Right lobe of liver (tissue), 6 donors: ENCODE results near the gene MYO7B. TPM values are rescaled to one million over a fixed set of nuclear protein-coding genes. Genes with fewer than 3 reads are reported as not detected.

Source experiments
- ATAC-seq, 4 donors: fragments of 200-7000 bp; cut with Tn5 transposase; one replicate each; pipeline ENCODE4 v1.9.1; 2020; ENCODE audit warnings: mild to moderate bottlenecking in 4 of 4, moderate library complexity in 4 of 4
- DNase-seq, 3 donors: peaks; one replicate each; pipeline ENCODE4 v3.0.0-alpha.2; 2020
- H3K27ac ChIP-seq, 3 donors: fragments of 200-600 bp; one replicate each; pipeline ENCODE4 v1.8.0; 2022
- H3K27me3 ChIP-seq, 2 donors: fragments of 200-600 bp; one replicate each; pipeline ENCODE4 v1.8.0; 2022
- H3K36me3 ChIP-seq, 4 donors: fragments of 200-600 bp; sonication (generic) in 1 of 4; one replicate each; pipeline versions ENCODE4 v1.5.1 to v1.8.0; 2017 to 2022; ENCODE audit warnings: control low read depth in 1 of 4
- H3K4me1 ChIP-seq, 4 donors: fragments of 200-600 bp; sonication (generic) in 1 of 4; one replicate each; pipeline versions ENCODE4 v1.5.1 to v1.8.0; 2017 to 2022; ENCODE audit warnings: control low read depth in 1 of 4
- H3K4me3 ChIP-seq, 3 donors: fragments of 200-600 bp; one replicate each; pipeline ENCODE4 v1.8.0; 2022
- H3K9me3 ChIP-seq, 4 donors: fragments of 200-600 bp; sonication (generic) in 1 of 4; one replicate each; pipeline versions ENCODE4 v1.5.1 to v1.8.0; 2017 to 2022; ENCODE audit warnings: control low read depth in 1 of 4
- CTCF ChIP-seq, 4 donors: fragments of 200-600 bp in 3 of 4; fragments of 450-650 bp in 1 of 4; IDR thresholded peaks; one replicate each; pipeline versions ENCODE4 v1.5.1 to v1.8.0; 2016 to 2022; ENCODE audit warnings: antibody characterized with exemption in 4 of 4, mild to moderate bottlenecking in 2 of 4
- POLR2A ChIP-seq: fragments of 450-650 bp; IDR thresholded peaks from one replicate; pipeline ENCODE4 v1.6.1; 2017; ENCODE audit warnings: antibody characterized with exemption, mild to moderate bottlenecking
- WGBS: methylation state at CpG from one replicate; pipeline ENCODE4 v1.1.6; 2018; ENCODE audit warnings: low coverage, low lambda C conversion rate; ENCODE audit not compliant: insufficient coverage; ENCODE audit errors: missing lambda C conversion rate; 5-methylcytosine and 5-hydroxymethylcytosine counted together
- intact Hi-C, 2 donors: fragments of 100-400 bp; cut with DNase I; formaldehyde crosslinking; loops; one replicate each; pipeline versions ENCODE4 v1.11.2 to v1.14.1; 2022
- total RNA-seq, 6 experiments: library from RNA; depleted of rRNA in 2 of 6; stranded (reverse); fragments of >200 nt in 2 of 6; fragmentation: NEBNext Ultra II Directional in 3 of 6; extraction: Animal tissue kit (Norgen Biotek cat#: 25700) in 3 of 6; gene quantifications; one replicate each; pipeline versions ENCODE4 v1.1.0 to v1.2.4, GENCODE V29; 2016 to 2023
- donor health status: DM: no; HTN: yes; CAD: no.
- donor health status: DM: no; HTN: no; CAD: no.
- donor health status: DM: no; HTN: no; CAD: no.
- donor health status: DM: no; HTN: yes; CAD: no.
- donor health status: DM: no; HTN: yes; CAD: no.

The MYO7B gene
- total RNA-seq, 6 experiments from 2014 or later: 0.21 to 2.7 (median 0.37) TPM; not detected in 1

- H3K4me1 ChIP-seq: peaks cover 0 to 6% (median 0%) of the 10 kb centered on the region in 4 donors
- peak overlapping the region; percentile 34 to 70 (median 47) for H3K27ac ChIP-seq
- H3K36me3 ChIP-seq: no peaks in the 10 kb centered on the region
- H3K4me3 ChIP-seq: peak overlapping the region; percentile 69 to 79 (median 70)
- no peak for TF ChIP-seq POLR2A
- TF ChIP-seq CTCF (IDR thresholded peaks at IDR 0.05): no peak
- DNase-seq (peak in 1 of 3 donors; percentile 42), ATAC-seq (peak; percentile 51 to 59 (median 56))
- no peaks in the 10 kb centered on the region for H3K9me3 ChIP-seq
- 9% methylated on average over 22 of the region's 72 CpGs for WGBS
- intact Hi-C loops: no loop called here
- H3K27me3 ChIP-seq: no peaks in the 10 kb centered on the region
Observed at GRCh38 chr2:127674241-127675209, 139.0 kb downstream of the MYO7B start.

- H3K27me3 ChIP-seq: no peaks in the 10 kb centered on the region
- peak in 1 of 3 donors; percentile 71 for DNase-seq
- peak; percentile 82 to 86 (median 82) for ATAC-seq
- no peak for TF ChIP-seq POLR2A
- peak in 3 of 4 donors; percentile 25 to 44 (median 35) for TF ChIP-seq CTCF (IDR thresholded peaks at IDR 0.05)
- 5% methylated on average over 23 of the region's 56 CpGs for WGBS
- intact Hi-C loops: no loop called here
- H3K4me3 ChIP-seq: peak within 1 kb of the TSS; percentile 69 to 79 (median 70)
- peaks cover 0 to 6% (median 0%) of the 10 kb centered on the region in 4 donors for H3K4me1 ChIP-seq
- H3K36me3 ChIP-seq: no peaks in the 10 kb centered on the region
- H3K27ac ChIP-seq: peak within 1 kb of the TSS; percentile 34 to 70 (median 47)
- H3K9me3 ChIP-seq: no peaks in the 10 kb centered on the region
Observed at GRCh38 chr2:127675331-127676261, 140.1 kb downstream of the MYO7B start, which contains the start of gene LIMS2. Gene LIMS2 (minus strand): TSS chr2:127675530. CDS start chr2:127675024, 506 bp downstream.

- Histone ChIP-seq H3K36me3 (no peaks in the 10 kb centered on the region), H3K4me1 (peaks cover 0 to 6% (median 0%) of the 10 kb centered on the region in 4 donors), H3K4me3 (no peak overlapping the region), H3K9me3 (no peaks in the 10 kb centered on the region), H3K27ac (no peak overlapping the region), H3K27me3 (no peaks in the 10 kb centered on the region)
- intact Hi-C loops: no loop called here
- WGBS: 80% methylated on average over 2 of the region's 2 CpGs
- TF ChIP-seq CTCF (IDR thresholded peaks at IDR 0.05) (no peak), POLR2A (no peak)
- DNase-seq (no peak), ATAC-seq (no peak)
Observed at GRCh38 chr2:127676906-127677305, 141.4 kb downstream of the MYO7B start.

GRCh38 chr2:127678531-127678930 lies 143.0 kb downstream of the MYO7B start:
- Histone ChIP-seq H3K4me1 (peaks cover 0 to 6% (median 0%) of the 10 kb centered on the region in 4 donors), H3K4me3 (no peak overlapping the region), H3K27ac (no peak overlapping the region), H3K9me3 (no peaks in the 10 kb centered on the region), H3K36me3 (no peaks in the 10 kb centered on the region), H3K27me3 (no peaks in the 10 kb centered on the region)
- ATAC-seq (no peak), DNase-seq (no peak)
- TF ChIP-seq CTCF (IDR thresholded peaks at IDR 0.05) (no peak), POLR2A (no peak)
- 68% methylated on average over 6 of the region's 10 CpGs for WGBS
- intact Hi-C loops: no loop called here
